HepG2 (cell line): ENCODE measurements around the gene MPV17L2. TPM values are rescaled to one million over a fixed set of nuclear protein-coding genes. Genes with fewer than 3 reads are reported as not detected.
A peak's percentile ranks its signal among the peaks of the same experiment; 100 is the strongest.

Source experiments
- ATF7 ChIP-seq, 2 experiments: fragments of 450-650 bp in 1 of 2; sonication (generic) in 1 of 2; formaldehyde crosslinking in 1 of 2; IDR thresholded peaks; 2 replicates each; pipeline versions ENCODE4 v1.4.0 to v1.6.1; 2016 to 2020; ENCODE audit warnings: antibody characterized with exemption in 1 of 2, mild to moderate bottlenecking in 1 of 2, missing genetic modification reagents in 1 of 2
- FOXC1 ChIP-seq: sonication (generic); formaldehyde crosslinking; IDR thresholded peaks from 2 replicates; pipeline ENCODE4 v1.8.0; 2022; ENCODE audit warnings: mild to moderate bottlenecking, missing genetic modification reagents, borderline replicate concordance
- HDAC2 ChIP-seq: sonication (generic); formaldehyde crosslinking; IDR thresholded peaks from 2 replicates; pipeline ENCODE4 v1.4.0; 2020; ENCODE audit warnings: missing genetic modification reagents
- NAIF1 ChIP-seq: sonication (generic); formaldehyde crosslinking; IDR thresholded peaks from 2 replicates; pipeline ENCODE4 v1.5.0; 2020; ENCODE audit warnings: mild to moderate bottlenecking, missing genetic modification reagents, borderline replicate concordance
- NFIC ChIP-seq: IDR thresholded peaks from 2 replicates; pipeline ENCODE4 v1.6.1; 2012; ENCODE audit warnings: mild to moderate bottlenecking, low read length, inconsistent platforms
- PPARG ChIP-seq: conservative IDR thresholded peaks from 2 replicates; pipeline ENCODE4 v1.6.1; 2016; ENCODE audit warnings: missing biosample characterization, missing genetic modification reagents
- PRDM15 ChIP-seq: sonication (generic); formaldehyde crosslinking; IDR thresholded peaks from 2 replicates; pipeline ENCODE4 v1.4.0; 2020; ENCODE audit warnings: missing genetic modification reagents
- SALL2 ChIP-seq: sonication (generic); formaldehyde crosslinking; IDR thresholded peaks from 2 replicates; pipeline ENCODE4 v1.8.1; 2023; ENCODE audit warnings: mild to moderate bottlenecking, missing genetic modification reagents, inconsistent platforms
- SRSF4 ChIP-seq: fragments of 200-400 bp; formaldehyde crosslinking; IDR thresholded peaks from one replicate; pipeline ENCODE4 v1.6.1; 2018; ENCODE audit warnings: mild to moderate bottlenecking, low read depth, low read length, moderate library complexity; ENCODE audit not compliant: poor library complexity, severe bottlenecking
- TGIF2 ChIP-seq: IDR thresholded peaks from 2 replicates; pipeline ENCODE4 v1.6.1; 2016; ENCODE audit warnings: control low read depth, missing compliant biosample characterization
- TRAFD1 ChIP-seq: sonication (generic); formaldehyde crosslinking; IDR thresholded peaks from 2 replicates; pipeline ENCODE4 v1.5.1; 2020; ENCODE audit warnings: missing genetic modification reagents, mild to moderate bottlenecking, borderline replicate concordance
- TRIM24 ChIP-seq: sonication (generic); formaldehyde crosslinking; IDR thresholded peaks from 2 replicates; pipeline ENCODE4 v1.8.0; 2022; ENCODE audit warnings: mild to moderate bottlenecking, missing genetic modification reagents
- ZNF224 ChIP-seq: sonication (generic); formaldehyde crosslinking; IDR thresholded peaks from 2 replicates; pipeline ENCODE4 v1.5.0; 2020; ENCODE audit warnings: mild to moderate bottlenecking, missing genetic modification reagents
- ZNF260 ChIP-seq: sonication (generic); formaldehyde crosslinking; IDR thresholded peaks from 2 replicates; pipeline ENCODE4 v1.4.0; 2020; ENCODE audit warnings: missing genetic modification reagents, low read depth, mild to moderate bottlenecking, borderline replicate concordance
- ZNF282 ChIP-seq: fragments of 450-650 bp; IDR thresholded peaks from 2 replicates; pipeline ENCODE4 v1.6.1; 2018; ENCODE audit not compliant: partially characterized antibody
- ZNF567 ChIP-seq: sonication (generic); formaldehyde crosslinking; IDR thresholded peaks from 2 replicates; pipeline ENCODE4 v1.8.1; 2023; ENCODE audit warnings: mild to moderate bottlenecking, missing genetic modification reagents, borderline replicate concordance
- ZSCAN12 ChIP-seq: sonication (generic); formaldehyde crosslinking; IDR thresholded peaks from 2 replicates; pipeline ENCODE4 v1.9.0; 2021; ENCODE audit warnings: mild to moderate bottlenecking, missing genetic modification reagents
- ZSCAN5A ChIP-seq: sonication (generic); formaldehyde crosslinking; IDR thresholded peaks from 2 replicates; pipeline ENCODE4 v1.8.0; 2022; ENCODE audit warnings: mild to moderate bottlenecking, missing genetic modification reagents, borderline replicate concordance
- polyA plus RNA-seq, 8 experiments: library from polyadenylated mRNA; depleted of rRNA in 3 of 8; stranded (reverse) in 7 of 8; unstranded in 1 of 8; fragments of >200 nt; fragmentation: Illumina TruSeq in 4 of 8; extraction: Trizol in 4 of 8; gene quantifications; 2 replicates each; pipeline versions ENCODE4 v1.2.1 to v1.2.3, GENCODE V29; 2011 to 2016; ENCODE audit warnings: low read depth in 4 of 8, missing spikeins in 1 of 8, mixed read lengths in 1 of 8; ENCODE audit not compliant: insufficient read depth in 1 of 8
- total RNA-seq, 5 experiments: library from RNA; depleted of rRNA; stranded (reverse); fragments of >200 nt; fragmentation: Illumina TruSeq; extraction: Trizol; gene quantifications; 2 replicates each; pipeline ENCODE4 v1.2.3, GENCODE V29; 2016; ENCODE audit warnings: low read depth in 1 of 5
- TF ChIP-seq, protein P1 (sequence below), 2 experiments: IDR thresholded peaks; 2 replicates each; pipeline ENCODE4 v1.6.1; 2011 to 2012; ENCODE audit warnings: low read length in 2 of 2, borderline replicate concordance in 1 of 2, low read depth in 1 of 2, mild to moderate bottlenecking in 1 of 2, moderate library complexity in 1 of 2

MPV17L2 gene
- total and polyA plus RNA-seq, 2 of the 13 experiments (the other 11 are each of a cell fraction or from before 2014, with no cell fraction given): 13.6 to 16.7 TPM

GRCh38 chr19:18203863-18204393 is 10.9 kb downstream of the MPV17L2 start, which contains the start of gene RAB3A (continued):
- TF ChIP-seq ZSCAN5A (CRISPR knock-in tag): no peak
- TF ChIP-seq TRAFD1 (CRISPR knock-in tag): no peak
- TF ChIP-seq ZNF260: no peak
- no peak for TF ChIP-seq ZNF224 (CRISPR knock-in tag)
- TF ChIP-seq TGIF2 (CRISPR knock-in tag): no peak
- TF ChIP-seq ZNF282: no peak
- no peak for TF ChIP-seq SRSF4
- TF ChIP-seq TRIM24 (CRISPR knock-in tag): no peak
- no peak for TF ChIP-seq NAIF1
- peak; percentile 53; the same call in 1 of the 2 replicates for TF ChIP-seq SALL2 (CRISPR knock-in tag)
- no peak for TF ChIP-seq PPARG (CRISPR knock-in tag)
- no peak for TF ChIP-seq HDAC2 (CRISPR knock-in tag)
- TF ChIP-seq PRDM15 (CRISPR knock-in tag): no peak
- TF ChIP-seq, protein P1, sequence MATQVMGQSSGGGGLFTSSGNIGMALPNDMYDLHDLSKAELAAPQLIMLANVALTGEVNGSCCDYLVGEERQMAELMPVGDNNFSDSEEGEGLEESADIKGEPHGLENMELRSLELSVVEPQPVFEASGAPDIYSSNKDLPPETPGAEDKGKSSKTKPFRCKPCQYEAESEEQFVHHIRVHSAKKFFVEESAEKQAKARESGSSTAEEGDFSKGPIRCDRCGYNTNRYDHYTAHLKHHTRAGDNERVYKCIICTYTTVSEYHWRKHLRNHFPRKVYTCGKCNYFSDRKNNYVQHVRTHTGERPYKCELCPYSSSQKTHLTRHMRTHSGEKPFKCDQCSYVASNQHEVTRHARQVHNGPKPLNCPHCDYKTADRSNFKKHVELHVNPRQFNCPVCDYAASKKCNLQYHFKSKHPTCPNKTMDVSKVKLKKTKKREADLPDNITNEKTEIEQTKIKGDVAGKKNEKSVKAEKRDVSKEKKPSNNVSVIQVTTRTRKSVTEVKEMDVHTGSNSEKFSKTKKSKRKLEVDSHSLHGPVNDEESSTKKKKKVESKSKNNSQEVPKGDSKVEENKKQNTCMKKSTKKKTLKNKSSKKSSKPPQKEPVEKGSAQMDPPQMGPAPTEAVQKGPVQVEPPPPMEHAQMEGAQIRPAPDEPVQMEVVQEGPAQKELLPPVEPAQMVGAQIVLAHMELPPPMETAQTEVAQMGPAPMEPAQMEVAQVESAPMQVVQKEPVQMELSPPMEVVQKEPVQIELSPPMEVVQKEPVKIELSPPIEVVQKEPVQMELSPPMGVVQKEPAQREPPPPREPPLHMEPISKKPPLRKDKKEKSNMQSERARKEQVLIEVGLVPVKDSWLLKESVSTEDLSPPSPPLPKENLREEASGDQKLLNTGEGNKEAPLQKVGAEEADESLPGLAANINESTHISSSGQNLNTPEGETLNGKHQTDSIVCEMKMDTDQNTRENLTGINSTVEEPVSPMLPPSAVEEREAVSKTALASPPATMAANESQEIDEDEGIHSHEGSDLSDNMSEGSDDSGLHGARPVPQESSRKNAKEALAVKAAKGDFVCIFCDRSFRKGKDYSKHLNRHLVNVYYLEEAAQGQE (IDR thresholded peaks at IDR 0.05; ENCODE audit: borderline replicate concordance in 1 of 2, low read depth in 1 of 2, low read length in 2 of 2): no peak
- TF ChIP-seq FOXC1 (CRISPR knock-in tag): no peak
- no peak for TF ChIP-seq NFIC
- TF ChIP-seq ZSCAN12: no peak
- no peak for TF ChIP-seq ZNF567 (CRISPR knock-in tag)
- TF ChIP-seq ATF7 (IDR thresholded peaks at IDR 0.05): peak; percentile 15; the same call in 1 of the 2 replicates
- TF ChIP-seq ATF7 (CRISPR knock-in tag; IDR thresholded peaks at IDR 0.05): 0 out of 2 replicates have a peak, but pooled peaks have one; percentile 9
